DMS53 (cell line): ENCODE results near the gene HTR4.
"Not testable (repeated sequence)": the region's sequence is repeated elsewhere in the genome, so short reads cannot be mapped to it uniquely, and the experiment has no call there.

Experiments
- DNase-seq: peaks from one replicate; lab custom pipeline; 2025; lab: John Stamatoyannopoulos, UW

HTR4 gene

GRCh38 chr5:148532969-148533670, 121.2 kb downstream of the HTR4 start:
- DNase-seq, result no peak

GRCh38 chr5:148529450-148529849, 124.9 kb downstream of the HTR4 start:
- not testable (repeated sequence) for DNase-seq

- no peak for DNase-seq
Measured at GRCh38 chr5:148524721-148525120, 129.6 kb downstream of the HTR4 start.

GRCh38 chr5:148523139-148523538, 131.2 kb downstream of the HTR4 start:
- peak; percentile 28 for DNase-seq

- DNase-seq, result no peak
Measured at GRCh38 chr5:148515460-148515859, 138.9 kb downstream of the HTR4 start.

- DNase-seq, result no peak
Measured at GRCh38 chr5:148514344-148514743, 140.0 kb downstream of the HTR4 start.

- DNase-seq, result no peak
Measured at GRCh38 chr5:148512498-148512897, 141.8 kb downstream of the HTR4 start.

- DNase-seq, result no peak
Measured at GRCh38 chr5:148511810-148512347, 142.4 kb downstream of the HTR4 start.

GRCh38 chr5:148509893-148510292, 144.4 kb downstream of the HTR4 start:
- DNase-seq, result no peak

- DNase-seq, result no peak
Measured at GRCh38 chr5:148507648-148508047, 146.7 kb downstream of the HTR4 start.

- DNase-seq, result peak; percentile 10
Measured at GRCh38 chr5:148499452-148499851, 154.9 kb downstream of the HTR4 start.

- no peak for DNase-seq
Measured at GRCh38 chr5:148497757-148498156, 156.6 kb downstream of the HTR4 start.

GRCh38 chr5:148492351-148492750, 162.0 kb downstream of the HTR4 start:
- no peak for DNase-seq

- no peak for DNase-seq
Measured at GRCh38 chr5:148491793-148492184, 162.5 kb downstream of the HTR4 start.

- DNase-seq, result no peak
Measured at GRCh38 chr5:148491015-148491792, 163.1 kb downstream of the HTR4 start.

- no peak for DNase-seq
Measured at GRCh38 chr5:148488757-148489156, 165.6 kb downstream of the HTR4 start.

GRCh38 chr5:148486456-148486855, 167.9 kb downstream of the HTR4 start:
- DNase-seq, result no peak

- DNase-seq, result no peak
Measured at GRCh38 chr5:148484651-148485050, 169.7 kb downstream of the HTR4 start.

- DNase-seq, result no peak
Measured at GRCh38 chr5:148483750-148484149, 170.6 kb downstream of the HTR4 start.

- peak; percentile 86 for DNase-seq
Measured at GRCh38 chr5:148482697-148483462, 171.4 kb downstream of the HTR4 start.

GRCh38 chr5:148482196-148482595, 172.1 kb downstream of the HTR4 start:
- peak; percentile 57 for DNase-seq

- no peak for DNase-seq
Measured at GRCh38 chr5:148477429-148477828, 176.9 kb downstream of the HTR4 start.
